Head of caudate nucleus (tissue), 42 donors: Measurements from ENCODE around the gene GSDMA.
"Not testable (repeated sequence)": the region's sequence is repeated elsewhere in the genome, so short reads cannot be mapped to it uniquely, and the experiment has no call there.

Experiments used
- DNase-seq, 42 donors: peaks; one replicate each; pipeline versions ENCODE4 v3.0.0 to v3.0.0-alpha.2; 2020 to 2021; ENCODE audit warnings: mixed read lengths in 7 of 42
- intact Hi-C: fragments of 100-400 bp; cut with DNase I; formaldehyde crosslinking; loops from one replicate; pipeline ENCODE4 v1.15.0; 2022

Gene GSDMA

GRCh38 chr17:39927929-39928857 is 34.6 kb upstream of the GSDMA start:
- intact Hi-C loops, result loop anchor here (1.0 to 2.0 kb wide), 2 partner anchors 25 to 52 kb away; partner anchors contain the start of gene PSMD3
- DNase-seq, result peak in 34 of 42 donors; percentile 9 to 62 (median 30)

GRCh38 chr17:39928858-39929645 is 33.8 kb upstream of the GSDMA start:
- intact Hi-C loops, result no loop called here
- DNase-seq, result peak in 1 of 42 donors; percentile 21

- intact Hi-C loops, result no loop called here
- DNase-seq, result no peak
Measured at GRCh38 chr17:39929646-39930407, 33.0 kb upstream of the GSDMA start.

- peak in 1 of 42 donors; percentile 14 for DNase-seq
- intact Hi-C loops, result no loop called here
Measured at GRCh38 chr17:39933912-39934311, 28.9 kb upstream of the GSDMA start.

GRCh38 chr17:39934324-39934723 is 28.5 kb upstream of the GSDMA start:
- DNase-seq, result no peak
- intact Hi-C loops, result no loop called here

GRCh38 chr17:39935909-39936308 is 26.9 kb upstream of the GSDMA start:
- intact Hi-C loops, result no loop called here
- no peak for DNase-seq

- no peak for DNase-seq
- intact Hi-C loops, result no loop called here
Measured at GRCh38 chr17:39937447-39937846, 25.4 kb upstream of the GSDMA start.

GRCh38 chr17:39938140-39938869 is 24.5 kb upstream of the GSDMA start:
- no peak for DNase-seq
- intact Hi-C loops, result no loop called here

- intact Hi-C loops, result no loop called here
- peak in 4 of 42 donors; percentile 21 to 49 (median 36) for DNase-seq
Measured at GRCh38 chr17:39939106-39939505, 23.7 kb upstream of the GSDMA start.

- DNase-seq, result peak in 2 of 42 donors; percentile 15 to 46
- intact Hi-C loops, result no loop called here
Measured at GRCh38 chr17:39939588-39940419, 23.0 kb upstream of the GSDMA start.

GRCh38 chr17:39943702-39944392 is 19.0 kb upstream of the GSDMA start:
- intact Hi-C loops, result no loop called here
- DNase-seq, result no peak

GRCh38 chr17:39944393-39944711 is 18.5 kb upstream of the GSDMA start:
- DNase-seq, result no peak

GRCh38 chr17:39946551-39947330 is 16.1 kb upstream of the GSDMA start:
- intact Hi-C loops, result no loop called here
- no peak for DNase-seq

More at GRCh38 chr17:39944393-39944711, 18.5 kb upstream of the GSDMA start:
- intact Hi-C loops, result no loop called here

GRCh38 chr17:39948489-39948828 is 14.3 kb upstream of the GSDMA start:
- DNase-seq, intact Hi-C loops: not testable (repeated sequence)

GRCh38 chr17:39949028-39949427 is 13.8 kb upstream of the GSDMA start:
- intact Hi-C loops, result no loop called here

GRCh38 chr17:39950871-39951348 is 11.9 kb upstream of the GSDMA start:
- no peak for DNase-seq
- intact Hi-C loops, result no loop called here

More at GRCh38 chr17:39949028-39949427, 13.8 kb upstream of the GSDMA start:
- no peak for DNase-seq
